ENCODE results near the gene FABP3. TPM values are rescaled to one million over a fixed set of nuclear protein-coding genes. Genes with fewer than 3 reads are reported as not detected.

FABP3 gene
- total RNA-seq, 2 experiments from 2014 or later = not detected

DNA sequence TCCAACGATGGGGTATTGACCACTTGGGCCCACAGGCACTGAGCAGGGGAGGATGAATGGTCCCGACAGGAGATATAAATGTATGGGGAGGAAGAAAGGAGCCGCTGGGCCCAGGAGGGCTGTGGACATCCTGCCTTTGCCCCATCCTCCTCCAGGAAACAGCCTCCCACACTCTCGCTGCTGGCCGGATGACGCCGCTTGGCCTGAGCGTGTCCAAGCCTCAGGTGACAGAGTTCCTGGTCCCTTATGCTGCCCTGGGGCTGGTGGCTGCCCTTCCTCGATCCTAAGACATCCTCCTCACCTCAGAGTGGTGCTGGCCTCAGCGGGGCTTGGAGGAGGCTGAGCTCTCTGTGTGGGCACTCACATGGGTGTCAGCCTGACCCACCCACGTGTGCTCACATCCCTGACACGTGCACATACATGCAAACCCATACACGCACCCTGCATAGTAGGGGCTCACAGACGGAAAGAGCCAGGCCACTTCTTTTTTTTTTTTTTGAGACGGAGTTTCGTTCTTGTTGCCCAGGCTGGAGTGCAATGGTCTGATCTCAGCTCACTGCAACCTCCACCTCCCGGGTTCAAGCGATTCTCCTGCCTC, 34.3 kb upstream of the FABP3 start:
- Histone ChIP-seq H3K27me3 (ENCODE audit: control insufficient read depth in 1 of 2, insufficient read depth in 2 of 2, low read length in 2 of 2) (peaks cover 13 to 27% of the 10 kb centered on the region in 2 experiments), H3K4me1 (ENCODE audit: insufficient read depth, low read length) (no peaks in the 10 kb centered on the region), H3K4me3 (ENCODE audit: low read length) (no peak overlapping the region), H3K36me3 (ENCODE audit: insufficient read depth, low read length) (no peaks in the 10 kb centered on the region), H3K27ac (ENCODE audit: low read depth in 1 of 2, low read length in 2 of 2) (no peak overlapping the region), H3K9me3 (ENCODE audit: control insufficient read depth in 1 of 2, insufficient read depth in 1 of 2, low read length in 2 of 2) (no peaks in the 10 kb centered on the region)
- peaks cover 1% of the 10 kb centered on the region for H3K4me1 Mint-ChIP-seq (ENCODE audit: low read depth)
- no peak for DNase-seq
- TF ChIP-seq CTCF (IDR thresholded peaks at IDR 0.05) = no peak
- H3K27me3 Mint-ChIP-seq = peaks cover 43% of the 10 kb centered on the region
- intact Hi-C loops (cut with DNase I, micrococcal nuclease) = no loop called here
- ChIA-PET CTCF (no interaction called here), POLR2A (no interaction called here)
- H3K9me3 Mint-ChIP-seq = no peaks in the 10 kb centered on the region
- no peak overlapping the region for H3K4me3 Mint-ChIP-seq
- no peak overlapping the region for H3K27ac Mint-ChIP-seq
- no peaks in the 10 kb centered on the region for H3K36me3 Mint-ChIP-seq (ENCODE audit: low read depth)
- ATAC-seq (ENCODE audit: poor library complexity) = no peak

DNA sequence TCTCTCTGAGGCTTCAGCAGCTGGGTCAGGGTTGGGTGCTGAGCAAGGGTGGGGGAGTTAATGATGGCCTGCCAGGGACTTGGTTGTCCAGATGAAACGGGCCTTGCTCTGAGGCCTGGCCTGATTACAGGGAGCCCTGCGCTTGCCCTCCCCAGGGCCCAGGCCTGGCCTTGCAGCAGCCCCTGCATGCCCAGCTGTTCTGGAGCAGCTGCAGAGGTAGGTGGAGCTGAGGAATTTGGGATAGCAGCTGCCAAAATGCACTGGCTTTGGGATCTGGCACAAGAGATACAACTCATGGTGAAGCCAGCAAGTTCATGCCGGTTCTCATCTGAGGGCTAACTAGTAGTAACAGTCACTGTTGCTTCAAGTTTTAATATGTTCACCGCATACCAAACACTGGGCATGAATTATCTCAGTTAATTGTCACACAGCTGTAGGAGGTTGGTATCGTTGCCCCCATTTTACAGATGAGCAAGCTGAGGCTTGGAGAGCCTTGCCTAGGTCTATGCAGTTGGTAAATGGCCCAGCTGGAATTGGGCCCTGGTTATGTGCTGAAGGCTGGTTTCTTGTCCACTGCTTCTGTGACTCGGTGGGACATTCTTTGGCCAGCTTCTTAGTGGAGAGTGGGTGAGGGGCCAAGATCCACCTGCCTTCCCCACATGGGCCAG, 32.8 kb upstream of the FABP3 start:
- TF ChIP-seq CTCF (IDR thresholded peaks at IDR 0.05) = no peak
- H3K36me3 ChIP-seq (ENCODE audit: insufficient read depth, low read length) = no peaks in the 10 kb centered on the region
- Mint-ChIP-seq H3K4me3 (no peak overlapping the region), H3K4me1 (ENCODE audit: low read depth) (no peaks in the 10 kb centered on the region), H3K27ac (no peak overlapping the region), H3K27me3 (peaks cover 29% of the 10 kb centered on the region), H3K9me3 (no peaks in the 10 kb centered on the region), H3K36me3 (ENCODE audit: low read depth) (no peaks in the 10 kb centered on the region)
- peaks cover 7 to 15% of the 10 kb centered on the region in 2 experiments for H3K27me3 ChIP-seq (ENCODE audit: control insufficient read depth in 1 of 2, insufficient read depth in 2 of 2, low read length in 2 of 2)
- H3K4me1 ChIP-seq (ENCODE audit: insufficient read depth, low read length) = no peaks in the 10 kb centered on the region
- ATAC-seq (ENCODE audit: poor library complexity) (no peak), DNase-seq (no peak)
- intact Hi-C loops (cut with DNase I, micrococcal nuclease) = no loop called here
- H3K27ac ChIP-seq (ENCODE audit: low read depth in 1 of 2, low read length in 2 of 2) = no peak overlapping the region
- ChIA-PET CTCF (interaction anchor here (1.6 kb wide), 1 partner anchor 11 kb away, joined by 6 read pairs; no protein-coding TSS in a partner anchor), POLR2A (no interaction called here)
- H3K4me3 ChIP-seq (ENCODE audit: low read length) = no peak overlapping the region
- H3K9me3 ChIP-seq (ENCODE audit: control insufficient read depth in 1 of 2, insufficient read depth in 1 of 2, low read length in 2 of 2) = no peaks in the 10 kb centered on the region

DNA sequence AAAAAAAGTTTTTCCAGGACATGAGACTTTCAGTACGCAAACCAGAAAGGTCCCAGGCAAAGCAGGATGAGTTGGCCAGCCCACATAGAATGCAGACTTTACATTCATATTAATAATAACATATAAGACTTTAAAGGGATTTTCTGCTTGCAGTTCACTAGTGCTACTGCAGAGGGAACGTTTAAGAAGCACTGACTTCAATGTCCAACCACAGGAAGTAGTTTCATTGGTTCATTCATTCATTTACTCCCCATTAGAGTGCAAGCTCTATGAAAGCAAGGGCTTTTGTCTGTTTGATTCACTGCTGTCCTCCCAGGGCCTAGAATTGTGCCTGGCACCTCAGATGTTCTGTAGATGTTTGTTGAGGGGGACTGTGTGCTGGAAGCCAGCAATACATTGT, 28.4 kb upstream of the FABP3 start:
- no peaks in the 10 kb centered on the region for H3K4me1 Mint-ChIP-seq (ENCODE audit: low read depth)
- Histone ChIP-seq H3K36me3 (ENCODE audit: insufficient read depth, low read length) (no peaks in the 10 kb centered on the region), H3K4me1 (ENCODE audit: insufficient read depth, low read length) (no peaks in the 10 kb centered on the region), H3K27ac (ENCODE audit: low read depth in 1 of 2, low read length in 2 of 2) (no peak overlapping the region), H3K9me3 (ENCODE audit: control insufficient read depth in 1 of 2, insufficient read depth in 1 of 2, low read length in 2 of 2) (no peaks in the 10 kb centered on the region), H3K4me3 (ENCODE audit: low read length) (no peak overlapping the region), H3K27me3 (ENCODE audit: control insufficient read depth in 1 of 2, insufficient read depth in 2 of 2, low read length in 2 of 2) (no peaks in the 10 kb centered on the region)
- H3K27me3 Mint-ChIP-seq = peaks cover 8% of the 10 kb centered on the region
- H3K9me3 Mint-ChIP-seq = no peaks in the 10 kb centered on the region
- DNase-seq (no peak), ATAC-seq (ENCODE audit: poor library complexity) (no peak)
- intact Hi-C loops (cut with DNase I, micrococcal nuclease) = no loop called here
- H3K27ac Mint-ChIP-seq = no peak overlapping the region
- POLR2A ChIA-PET = no interaction called here
- no peaks in the 10 kb centered on the region for H3K36me3 Mint-ChIP-seq (ENCODE audit: low read depth)
- CTCF ChIA-PET = no interaction called here
- TF ChIP-seq CTCF (IDR thresholded peaks at IDR 0.05) = no peak
- no peak overlapping the region for H3K4me3 Mint-ChIP-seq

Measured in CD4-positive, alpha-beta T cell (primary cell).